Heart left ventricle (tissue), 16 donors: ENCODE data around the gene THAP2. TPM values are rescaled to one million over a fixed set of nuclear protein-coding genes. Genes with fewer than 3 reads are reported as not detected.

Source experiments
- ATAC-seq, 4 donors: fragments of 200-7000 bp; cut with Tn5 transposase; one replicate each; pipeline ENCODE4 v1.9.1; 2020 to 2022; ENCODE audit warnings: moderate library complexity in 4 of 4, mild to moderate bottlenecking in 3 of 4, moderate number of reproducible peaks in 1 of 4
- DNase-seq, 5 donors: peaks; one replicate each; pipeline ENCODE4 v3.0.0-alpha.2; 2020
- H3K27ac ChIP-seq, 12 donors: fragments of 200-600 bp; sonication (generic) in 4 of 12; one replicate each; pipeline versions ENCODE4 v1.5.0 to v1.8.0; 2016 to 2022; ENCODE audit warnings: mild to moderate bottlenecking in 2 of 12
- H3K27me3 ChIP-seq, 9 donors: fragments of 200-600 bp; sonication (generic) in 2 of 9; one replicate each; pipeline versions ENCODE4 v1.5.1 to v1.8.0; 2016 to 2022; ENCODE audit warnings: mild to moderate bottlenecking in 3 of 9
- H3K36me3 ChIP-seq, 9 donors: fragments of 200-600 bp; sonication (generic) in 2 of 9; one replicate each; pipeline versions ENCODE4 v1.5.0 to v1.8.0; 2018 to 2022; ENCODE audit warnings: mild to moderate bottlenecking in 2 of 9
- H3K4me1 ChIP-seq, 12 donors: fragments of 200-600 bp; sonication (generic) in 4 of 12; one replicate each; pipeline versions ENCODE4 v1.5.0 to v1.8.0; 2016 to 2022; ENCODE audit warnings: mild to moderate bottlenecking in 3 of 12
- H3K4me3 ChIP-seq, 12 donors: fragments of 200-600 bp; sonication (generic) in 4 of 12; one replicate each; pipeline versions ENCODE4 v1.5.0 to v1.8.0; 2017 to 2022; ENCODE audit warnings: mild to moderate bottlenecking in 9 of 12, moderate library complexity in 4 of 12
- H3K9me3 ChIP-seq, 12 donors: fragments of 200-600 bp; sonication (generic) in 4 of 12; one replicate each; pipeline versions ENCODE4 v1.5.0 to v1.8.0; 2016 to 2022; ENCODE audit warnings: mild to moderate bottlenecking in 1 of 12
- CTCF ChIP-seq, 12 donors: fragments of 200-600 bp; sonication (generic) in 4 of 12; IDR thresholded peaks; one replicate each; pipeline versions ENCODE4 v1.5.0 to v1.8.0; 2018 to 2022; ENCODE audit warnings: antibody characterized with exemption in 12 of 12, mild to moderate bottlenecking in 5 of 12
- POLR2A ChIP-seq, 2 donors: fragments of 450-650 bp; IDR thresholded peaks; one replicate each; pipeline ENCODE4 v1.6.1; 2017; ENCODE audit warnings: antibody characterized with exemption in 2 of 2, mild to moderate bottlenecking in 2 of 2, moderate library complexity in 2 of 2
- WGBS, 4 donors: extraction: QIAGEN DNeasy Blood & Tissue Kit in 2 of 4; methylation state at CpG; one replicate each; pipeline versions ENCODE4 v1.1.5 to v1.1.7; 2013 to 2018; 5-methylcytosine and 5-hydroxymethylcytosine counted together
- intact Hi-C, 10 donors: fragments of 100-400 bp; cut with DNase I; formaldehyde crosslinking; loops; one replicate each; pipeline versions ENCODE4 v1.11.1 to v1.14.2; 2022
- polyA plus RNA-seq, 2 donors: library from polyadenylated mRNA; stranded (reverse); fragments of 200-250 nt; gene quantifications; one replicate each; pipeline ENCODE4 v1.2.3, GENCODE V29; 2013
- total RNA-seq, 9 donors: library from RNA; depleted of rRNA in 2 of 9; stranded (reverse); fragments of >200 nt in 2 of 9; fragmentation: NEBNext Ultra II Directional in 3 of 9; extraction: Animal tissue kit (Norgen Biotek cat#: 25700) in 3 of 9; gene quantifications; one replicate each; pipeline versions ENCODE4 v1.1.0 to v1.2.4, GENCODE V29; 2016 to 2023
- donor health status: ischemic (EF 13 %, LVEDD 7.1; RV severe dilation, severe dysfunction).
- donor health status: healthy with polysubstance abuse.
- donor health status: DM: no; HTN: yes; CAD: no.
- donor health status: DM: no; HTN: no; CAD: no.
- donor health status: ischemic (EF 25% LVEDD 6.9; RV normal size, moderate dysfunction).
- donor health status: ischemic (EF 25% LVEDD 5.7; RV mildly dilated, moderate dysfunction).
- donor health status: healthy.
- donor health status: DM: yes; HTN: yes; CAD: no.
- donor health status: ischemic (EF 35%, LVEDD 5.7; RV mildly dilated, moderate dysfunction).
- donor health status: nonischemic (EF 11% LVEDD 7.7; RV severe dilation, severe dysfunction).
- donor health status: DM: yes; HTN: yes; CAD: no.
- donor health status: PGD.
- donor health status: ischemic (EF 29% LVEDD 5.4; RV normal size, mild dysfunction).
- donor health status: nonischemic (EF 23%, LVEDD 6.1; RV moderate dilation, normal function).

Gene THAP2
- total and polyA plus RNA-seq, 11 donors, result 2.2 to 13.1 (median 4.5) TPM

- TF ChIP-seq POLR2A (IDR thresholded peaks at IDR 0.05) (no peak), CTCF (IDR thresholded peaks at IDR 0.05) (no peak)
- intact Hi-C loops, result no loop called here
These were observed 62.4 kb downstream of the THAP2 start for GRCh38 chr12:71726548-71726947.

GRCh38 chr12:71727958-71728357, 63.9 kb downstream of the THAP2 start:
- Histone ChIP-seq H3K27me3 (no peaks in the 10 kb centered on the region), H3K9me3 (peaks cover 0 to 9% (median 0%) of the 10 kb centered on the region in 12 donors), H3K27ac (no peak overlapping the region), H3K36me3 (no peaks in the 10 kb centered on the region), H3K4me3 (no peak overlapping the region), H3K4me1 (no peaks in the 10 kb centered on the region)
- ATAC-seq (no peak), DNase-seq (no peak)
- WGBS, 4 donors, result 63 to 88% (median 80%) methylated on average over 5 of the region's 5 CpGs
- intact Hi-C loops, result no loop called here
- TF ChIP-seq CTCF (IDR thresholded peaks at IDR 0.05) (no peak), POLR2A (IDR thresholded peaks at IDR 0.05) (no peak)

More at GRCh38 chr12:71726548-71726947, 62.4 kb downstream of the THAP2 start:
- Histone ChIP-seq H3K27ac (no peak overlapping the region), H3K27me3 (no peaks in the 10 kb centered on the region), H3K36me3 (no peaks in the 10 kb centered on the region), H3K4me1 (no peaks in the 10 kb centered on the region), H3K9me3 (peaks cover 0 to 9% (median 0%) of the 10 kb centered on the region in 12 donors), H3K4me3 (no peak overlapping the region)
- DNase-seq, result no peak
- no peak for ATAC-seq
- WGBS, 4 donors, result 77 to 85% (median 82%) methylated on average over 2 of the region's 2 CpGs

Other genes starting within 250 kb of the THAP2 start
- gene LGR5, start 224.5 kb upstream of the THAP2 start, total RNA-seq, result under 1 TPM in 3 of 9 donors, not detected in 6; 0.12 to 0.20 (median 0.15) TPM
- gene LGR5, start 224.5 kb upstream of the THAP2 start, polyA plus RNA-seq, result under 1 TPM in 1 of 2 donors, not detected in 1; 0.03 TPM
- gene ZFC3H1, start 453 bp upstream of the THAP2 start, total RNA-seq, result 10 to 100 TPM; 15.6 to 27.3 (median 18.2) TPM
- 10 to 100 TPM in 1 of 2 donors, 1 to 10 TPM in 1; 9.8 to 11.2 TPM for gene ZFC3H1, start 453 bp upstream of the THAP2 start, polyA plus RNA-seq
- 10 to 100 TPM; 15.5 to 39.5 (median 28.8) TPM for gene TMEM19, start 21.8 kb downstream of the THAP2 start, total RNA-seq
- gene TMEM19, start 21.8 kb downstream of the THAP2 start, polyA plus RNA-seq, result 10 to 100 TPM in 1 of 2 donors, 1 to 10 TPM in 1; 8.8 to 24.6 TPM
- gene RAB21, start 90.6 kb downstream of the THAP2 start, total RNA-seq, result 100 to 1,000 TPM in 7 of 9 donors, 10 to 100 TPM in 2; 42.4 to 236 (median 198) TPM
- 10 to 100 TPM; 25.3 to 81.8 TPM for gene RAB21, start 90.6 kb downstream of the THAP2 start, polyA plus RNA-seq
- 10 to 100 TPM; 10.5 to 36.2 (median 24.9) TPM for gene TBC1D15, start 175.5 kb downstream of the THAP2 start, total RNA-seq
- 10 to 100 TPM; 12.1 to 15.0 TPM for gene TBC1D15, start 175.5 kb downstream of the THAP2 start, polyA plus RNA-seq